ENCODE data around the gene ALPK1. TPM values are rescaled to one million over a fixed set of nuclear protein-coding genes. Genes with fewer than 3 reads are reported as not detected.
"Not testable (repeated sequence)": the region's sequence is repeated elsewhere in the genome, so short reads cannot be mapped to it uniquely, and the experiment has no call there.

The ALPK1 gene
- total and polyA plus RNA-seq, 5 experiments from 2014 or later: 2.3 to 12.6 (median 4.9) TPM

DNA sequence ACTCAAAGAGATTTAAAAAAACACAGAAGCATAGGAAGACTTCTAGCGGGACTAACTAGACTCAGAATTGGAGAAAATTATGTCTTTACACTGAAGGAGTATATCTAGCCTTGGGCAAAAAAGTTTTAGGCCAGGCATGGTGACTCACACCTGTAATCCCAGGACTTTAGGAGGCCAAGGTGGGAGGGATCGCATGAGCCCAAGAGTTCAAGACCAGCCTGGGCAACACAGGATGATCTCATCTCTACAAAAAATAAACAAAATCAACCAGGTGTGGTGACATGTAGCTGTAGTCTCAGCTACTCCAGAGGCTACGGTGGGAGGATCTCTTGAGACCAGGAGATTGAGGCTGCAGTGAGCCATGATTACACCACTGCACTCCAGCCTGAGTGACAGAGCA lies 119.3 kb downstream of the ALPK1 start:
- Mint-ChIP-seq H3K36me3 (peaks cover 17 to 52% (median 36%) of the 10 kb centered on the region in 3 donors), H3K4me1 (no peaks in the 10 kb centered on the region), H3K4me3 (no peak overlapping the region), H3K27me3 (no peaks in the 10 kb centered on the region), H3K9me3 (peaks cover 0 to 10% (median 0%) of the 10 kb centered on the region in 9 donors), H3K27ac (no peak overlapping the region)
- ATAC-seq: no peak
- POLR2A ChIA-PET: no interaction called here
- DNase-seq: no peak

GRCh38 chr4:112418092-112418491 lies 120.9 kb downstream of the ALPK1 start:
- H3K27me3 Mint-ChIP-seq: no peaks in the 10 kb centered on the region
- no peak overlapping the region for H3K27ac Mint-ChIP-seq
- peaks cover 0 to 2% (median 0%) of the 10 kb centered on the region in 4 donors for H3K4me1 Mint-ChIP-seq
- POLR2A ChIA-PET: no interaction called here
- no peak for ATAC-seq
- peaks cover 0 to 10% (median 0%) of the 10 kb centered on the region in 9 donors for H3K9me3 Mint-ChIP-seq
- peaks cover 17 to 53% (median 40%) of the 10 kb centered on the region in 3 donors for H3K36me3 Mint-ChIP-seq
- H3K4me3 Mint-ChIP-seq: no peak overlapping the region
- no peak for DNase-seq

- ATAC-seq (no peak), DNase-seq (no peak)
- peaks cover 0 to 44% (median 32%) of the 10 kb centered on the region in 3 donors for H3K36me3 Mint-ChIP-seq
- no peaks in the 10 kb centered on the region for H3K27me3 Mint-ChIP-seq
- H3K4me1 Mint-ChIP-seq: peaks cover 0 to 2% (median 0%) of the 10 kb centered on the region in 4 donors
- H3K27ac Mint-ChIP-seq: no peak overlapping the region
- no peaks in the 10 kb centered on the region for H3K9me3 Mint-ChIP-seq
- H3K4me3 Mint-ChIP-seq: no peak overlapping the region
- POLR2A ChIA-PET: no interaction called here
These were observed 124.7 kb downstream of the ALPK1 start for GRCh38 chr4:112421911-112422310.

GRCh38 chr4:112422644-112423043 lies 125.5 kb downstream of the ALPK1 start:
- POLR2A ChIA-PET: no interaction called here
- ATAC-seq (no peak), DNase-seq (no peak)
- H3K4me3 Mint-ChIP-seq: no peak overlapping the region
- no peaks in the 10 kb centered on the region for H3K9me3 Mint-ChIP-seq
- H3K27me3 Mint-ChIP-seq: no peaks in the 10 kb centered on the region
- H3K36me3 Mint-ChIP-seq: peaks cover 3 to 50% (median 30%) of the 10 kb centered on the region in 3 donors
- H3K4me1 Mint-ChIP-seq: peaks cover 0 to 2% (median 0%) of the 10 kb centered on the region in 4 donors
- H3K27ac Mint-ChIP-seq: no peak overlapping the region

GRCh38 chr4:112423591-112423990 lies 126.4 kb downstream of the ALPK1 start:
- H3K36me3 Mint-ChIP-seq: peaks cover 12 to 57% (median 38%) of the 10 kb centered on the region in 3 donors
- no peaks in the 10 kb centered on the region for H3K9me3 Mint-ChIP-seq
- ATAC-seq: no peak

GRCh38 chr4:112425823-112426222 lies 128.7 kb downstream of the ALPK1 start:
- DNase-seq (no peak), ATAC-seq (no peak)
- POLR2A ChIA-PET: no interaction called here
- Mint-ChIP-seq H3K27me3 (no peaks in the 10 kb centered on the region), H3K4me1 (peaks cover 0 to 2% (median 0%) of the 10 kb centered on the region in 4 donors), H3K9me3 (no peaks in the 10 kb centered on the region), H3K36me3 (peaks cover 29 to 75% (median 52%) of the 10 kb centered on the region in 3 donors), H3K27ac (no peak overlapping the region), H3K4me3 (no peak overlapping the region)

More at GRCh38 chr4:112423591-112423990, 126.4 kb downstream of the ALPK1 start:
- POLR2A ChIA-PET: no interaction called here
- Mint-ChIP-seq H3K27ac (no peak overlapping the region), H3K4me1 (peaks cover 0 to 2% (median 0%) of the 10 kb centered on the region in 4 donors), H3K27me3 (no peaks in the 10 kb centered on the region), H3K4me3 (no peak overlapping the region)
- DNase-seq: no peak

DNA sequence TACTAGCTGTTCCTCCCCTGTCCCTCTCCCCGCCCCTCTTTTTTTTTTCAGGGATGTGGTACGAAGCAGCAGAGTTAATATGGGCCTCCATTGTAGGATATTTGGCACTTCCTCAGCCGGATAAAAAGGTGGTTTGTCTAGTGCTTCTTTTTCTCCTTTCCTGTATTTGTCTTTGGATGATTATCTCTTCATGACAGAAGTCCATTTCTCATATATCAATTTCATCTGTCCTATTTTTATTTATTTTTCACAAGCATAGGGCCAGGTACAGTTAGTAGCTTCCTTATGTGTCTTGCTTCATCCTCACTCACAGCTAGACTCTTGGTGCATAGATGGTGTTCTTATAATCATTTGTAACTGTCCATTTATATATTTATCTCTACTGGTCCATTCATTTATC lies 129.2 kb downstream of the ALPK1 start:
- Mint-ChIP-seq H3K4me1 (peaks cover 0 to 2% (median 0%) of the 10 kb centered on the region in 4 donors), H3K27ac (no peak overlapping the region), H3K36me3 (peaks cover 35 to 75% (median 57%) of the 10 kb centered on the region in 3 donors), H3K9me3 (no peaks in the 10 kb centered on the region), H3K4me3 (no peak overlapping the region), H3K27me3 (no peaks in the 10 kb centered on the region)
- POLR2A ChIA-PET: no interaction called here
- no peak for DNase-seq
- no peak for ATAC-seq

GRCh38 chr4:112431158-112431557 lies 134.0 kb downstream of the ALPK1 start:
- H3K27me3 Mint-ChIP-seq: no peaks in the 10 kb centered on the region
- DNase-seq (no peak), ATAC-seq (no peak)
- H3K4me3 Mint-ChIP-seq: no peak overlapping the region
- H3K9me3 Mint-ChIP-seq: no peaks in the 10 kb centered on the region
- H3K27ac Mint-ChIP-seq: no peak overlapping the region
- POLR2A ChIA-PET: no interaction called here
- H3K4me1 Mint-ChIP-seq: no peaks in the 10 kb centered on the region
- H3K36me3 Mint-ChIP-seq: peaks cover 44 to 60% (median 58%) of the 10 kb centered on the region in 3 donors

DNA sequence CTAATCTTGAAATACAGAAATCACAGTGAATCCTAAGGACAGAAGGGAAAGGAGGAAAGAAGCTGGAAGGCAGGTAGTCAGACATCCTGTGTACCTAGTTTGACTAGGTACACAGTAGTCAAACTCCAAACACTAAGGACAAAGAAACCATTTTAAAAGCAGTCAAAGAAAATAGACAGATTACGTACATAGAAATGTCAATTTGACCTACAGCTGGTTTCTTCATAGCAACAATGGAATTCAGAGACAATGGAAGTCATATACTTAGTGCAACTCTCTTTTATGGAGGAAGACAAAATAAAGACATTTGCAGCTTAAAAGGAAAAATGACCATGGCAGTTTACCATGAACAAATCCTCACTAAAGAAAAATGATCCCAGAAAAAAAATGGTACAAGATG lies 139.8 kb downstream of the ALPK1 start:
- POLR2A ChIA-PET: no interaction called here
- Mint-ChIP-seq H3K4me1 (no peaks in the 10 kb centered on the region), H3K27ac (no peak overlapping the region), H3K9me3 (peaks cover 0 to 5% (median 2%) of the 10 kb centered on the region in 9 donors), H3K27me3 (no peaks in the 10 kb centered on the region), H3K36me3 (peaks cover 45 to 64% (median 62%) of the 10 kb centered on the region in 3 donors), H3K4me3 (no peak overlapping the region)
- DNase-seq (no peak), ATAC-seq (no peak)

DNA sequence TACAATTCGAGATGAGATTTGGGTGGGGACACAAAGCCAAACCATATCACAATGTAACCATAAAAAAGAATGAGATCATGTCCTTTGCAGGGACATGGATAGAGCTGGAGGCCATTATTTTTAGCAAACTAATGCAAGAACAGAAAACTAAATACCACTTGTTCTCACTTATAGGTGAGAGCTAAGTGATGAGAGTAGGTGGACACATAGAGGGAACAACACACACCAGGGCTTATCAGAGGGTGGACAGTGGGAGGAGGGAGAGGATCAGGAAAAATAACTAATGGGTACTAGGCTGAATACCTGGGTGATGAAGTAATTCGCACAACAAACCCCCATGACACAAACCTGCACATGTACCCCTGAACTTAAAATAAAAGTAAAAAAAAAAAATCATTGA lies 145.1 kb downstream of the ALPK1 start:
- ATAC-seq, POLR2A ChIA-PET: not testable (repeated sequence)
- peaks cover 17 to 49% (median 28%) of the 10 kb centered on the region in 9 donors for H3K9me3 Mint-ChIP-seq

DNA sequence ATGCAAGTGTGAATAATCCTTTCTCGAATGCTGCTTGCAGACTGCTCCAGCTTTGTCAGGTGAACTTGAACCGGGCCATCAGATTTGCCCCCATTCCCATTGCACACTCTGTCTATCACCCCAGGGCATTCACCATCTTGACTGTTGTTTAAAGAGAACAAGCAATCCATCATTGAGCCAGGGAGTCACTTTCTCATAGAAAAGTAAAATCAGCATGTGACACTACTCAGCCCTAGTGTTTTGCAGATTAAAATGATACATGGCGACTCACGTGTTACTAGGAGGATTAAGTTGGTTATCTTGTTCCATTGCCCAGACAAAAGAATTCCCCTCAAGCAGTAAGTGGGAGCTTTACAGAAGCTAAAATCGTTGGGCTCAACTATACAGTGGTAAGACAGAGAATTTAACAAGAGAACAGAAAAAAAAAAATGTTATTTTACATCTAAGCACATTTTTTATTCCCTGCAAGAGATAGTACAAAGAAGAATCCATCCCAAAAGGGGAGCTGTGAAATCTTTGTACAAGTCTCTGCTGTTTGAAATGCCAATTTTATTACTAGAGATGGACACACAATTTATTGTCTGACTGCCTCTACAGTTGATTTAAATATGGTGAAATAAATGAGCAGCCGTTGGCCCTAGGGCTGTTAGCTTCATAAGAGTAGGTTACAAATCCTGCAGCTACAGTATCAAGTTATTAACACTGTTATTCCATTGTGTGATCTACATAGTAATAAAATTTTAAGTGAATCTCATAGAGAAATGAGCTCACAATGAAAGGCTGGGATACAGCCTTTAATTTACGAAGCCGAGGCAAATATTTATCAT lies 151.3 kb downstream of the ALPK1 start:
- no peak for ATAC-seq
- Mint-ChIP-seq H3K4me3 (no peak overlapping the region), H3K27me3 (peaks cover 0 to 3% (median 0%) of the 10 kb centered on the region in 5 donors), H3K9me3 (peaks cover 9 to 30% (median 19%) of the 10 kb centered on the region in 9 donors), H3K4me1 (no peaks in the 10 kb centered on the region), H3K36me3 (peaks cover 2 to 28% (median 20%) of the 10 kb centered on the region in 3 donors), H3K27ac (no peak overlapping the region)
- POLR2A ChIA-PET: no interaction called here
- no peak for DNase-seq

More for the DNA sequence above, 145.1 kb downstream of the ALPK1 start:
- H3K27ac Mint-ChIP-seq, H3K4me1 Mint-ChIP-seq, DNase-seq, H3K27me3 Mint-ChIP-seq, H3K4me3 Mint-ChIP-seq: not testable (repeated sequence)
- peaks cover 50 to 75% (median 68%) of the 10 kb centered on the region in 3 donors for H3K36me3 Mint-ChIP-seq

- Mint-ChIP-seq H3K4me3 (no peak overlapping the region), H3K4me1 (no peaks in the 10 kb centered on the region), H3K9me3 (peaks cover 6 to 18% (median 13%) of the 10 kb centered on the region in 9 donors), H3K27me3 (peaks cover 0 to 3% (median 0%) of the 10 kb centered on the region in 5 donors), H3K27ac (no peak overlapping the region), H3K36me3 (peaks cover 2 to 16% (median 12%) of the 10 kb centered on the region in 3 donors)
- POLR2A ChIA-PET: no interaction called here
- no peak for ATAC-seq
- DNase-seq: no peak
These were observed 152.5 kb downstream of the ALPK1 start for GRCh38 chr4:112449708-112450107.

GRCh38 chr4:112451104-112451503 lies 153.9 kb downstream of the ALPK1 start:
- Mint-ChIP-seq H3K4me3 (no peak overlapping the region), H3K36me3 (peaks cover 2 to 11% (median 3%) of the 10 kb centered on the region in 3 donors), H3K27me3 (peaks cover 0 to 5% (median 3%) of the 10 kb centered on the region in 5 donors), H3K27ac (no peak overlapping the region), H3K4me1 (no peaks in the 10 kb centered on the region), H3K9me3 (peaks cover 0 to 11% (median 5%) of the 10 kb centered on the region in 9 donors)
- no peak for ATAC-seq
- no peak for DNase-seq
- POLR2A ChIA-PET: no interaction called here

Data from naive thymus-derived CD8-positive, alpha-beta T cell (primary cell).